ENCODE results near the gene IP6K3. TPM values are rescaled to one million over a fixed set of nuclear protein-coding genes. Genes with fewer than 3 reads are reported as not detected.

The IP6K3 gene
- polyA plus RNA-seq, 6 donors from 2014 or later: not detected

- peaks cover 24 to 46% (median 44%) of the 10 kb centered on the region in 3 donors for H3K4me1 Mint-ChIP-seq
- H3K4me3 Mint-ChIP-seq: no peak overlapping the region
- H3K9me3 Mint-ChIP-seq: no peaks in the 10 kb centered on the region
- H3K27ac Mint-ChIP-seq: no peak overlapping the region
- ATAC-seq (ENCODE audit: low read depth in 2 of 2) (no peak), DNase-seq (no peak)
- H3K27me3 Mint-ChIP-seq: no peaks in the 10 kb centered on the region
- peaks cover 4 to 7% of the 10 kb centered on the region in 2 donors for H3K36me3 Mint-ChIP-seq
Measured at GRCh38 chr6:33705268-33705885, 41.3 kb downstream of the IP6K3 start.

GRCh38 chr6:33704215-33705066, 42.3 kb downstream of the IP6K3 start:
- H3K27me3 Mint-ChIP-seq: no peaks in the 10 kb centered on the region
- no peaks in the 10 kb centered on the region for H3K9me3 Mint-ChIP-seq
- peak overlapping the region in 2 of 6 donors; percentile 48 to 87 for H3K27ac Mint-ChIP-seq
- peaks cover 21 to 46% (median 41%) of the 10 kb centered on the region in 3 donors for H3K4me1 Mint-ChIP-seq
- DNase-seq: no peak
- H3K36me3 Mint-ChIP-seq: peaks cover 4 to 7% of the 10 kb centered on the region in 2 donors
- no peak for ATAC-seq (ENCODE audit: low read depth in 2 of 2)
- H3K4me3 Mint-ChIP-seq: peak overlapping the region in 1 of 8 donors; percentile 61

DNA sequence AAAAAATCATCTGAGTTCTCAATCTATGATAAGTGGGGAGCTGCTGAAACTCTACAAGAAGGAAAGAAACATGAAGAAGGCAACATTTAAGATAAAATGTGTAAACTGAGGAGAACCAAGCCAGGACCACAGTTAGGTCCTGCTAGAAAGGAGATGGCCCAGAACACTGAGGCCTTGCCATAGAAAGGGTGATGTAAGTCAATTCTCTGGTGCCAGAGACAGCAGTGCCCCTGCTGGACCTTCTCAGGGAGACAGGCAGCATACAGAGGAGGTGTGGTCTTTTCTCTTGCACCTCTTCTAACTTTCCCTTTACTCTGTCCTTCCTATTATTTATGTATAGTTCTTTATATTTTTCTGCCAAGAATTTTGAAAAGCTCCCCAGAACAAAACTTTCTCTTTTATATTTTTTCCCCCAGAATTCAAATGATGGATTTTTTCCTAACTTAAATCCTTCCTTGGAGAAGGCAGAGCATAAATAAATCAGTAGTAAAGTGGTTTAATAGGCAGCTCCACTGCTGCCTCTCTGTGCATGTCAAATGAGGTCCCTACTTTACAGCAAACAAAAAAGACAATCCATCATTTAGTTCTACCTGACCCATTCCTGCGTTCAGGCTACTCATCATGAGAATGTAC, 44.2 kb downstream of the IP6K3 start:
- Mint-ChIP-seq H3K27ac (peak overlapping the region in 2 of 6 donors; percentile 26 to 58), H3K9me3 (no peaks in the 10 kb centered on the region), H3K27me3 (no peaks in the 10 kb centered on the region), H3K4me3 (no peak overlapping the region), H3K36me3 (no peaks in the 10 kb centered on the region), H3K4me1 (peaks cover 19 to 57% (median 49%) of the 10 kb centered on the region in 3 donors)
- ATAC-seq (ENCODE audit: low read depth in 2 of 2) (peak; percentile 47 to 73), DNase-seq (no peak)

DNA sequence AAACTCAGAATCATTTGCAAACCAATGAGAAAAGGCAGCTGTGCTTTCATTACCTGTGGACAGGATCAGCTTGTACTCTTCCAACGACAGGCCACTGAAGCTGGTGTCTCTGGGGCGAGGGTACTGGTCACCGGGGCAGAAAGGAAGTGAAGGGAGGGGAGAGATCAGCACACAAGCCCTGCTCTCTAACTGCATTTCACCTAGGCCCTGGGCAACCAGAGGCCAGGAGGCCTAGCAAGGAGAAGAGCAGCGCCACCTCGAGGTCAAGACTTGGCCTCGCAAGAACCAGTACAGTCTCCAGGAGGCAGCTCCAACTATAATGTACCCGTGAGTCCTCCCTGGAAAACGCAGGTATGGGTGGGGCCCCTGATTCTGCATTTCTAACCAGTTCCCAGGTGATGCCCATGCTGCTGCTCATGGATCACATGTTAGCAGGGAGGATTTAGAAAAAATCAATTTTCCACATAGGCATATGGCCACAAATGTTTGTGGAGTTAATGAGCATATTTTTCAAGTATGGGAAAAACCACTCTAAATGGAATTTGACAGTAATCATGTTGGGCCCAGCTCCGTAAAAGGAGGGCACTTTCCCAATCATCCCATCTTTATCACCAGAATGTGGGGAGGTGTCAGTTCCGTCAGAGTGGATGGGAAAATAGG, 46.2 kb downstream of the IP6K3 start:
- ATAC-seq (ENCODE audit: low read depth in 2 of 2) (peak; percentile 52 to 63), DNase-seq (peak; percentile 65)
- Mint-ChIP-seq H3K4me3 (peak overlapping the region in 5 of 8 donors; percentile 6 to 55 (median 37)), H3K4me1 (peaks cover 32 to 70% (median 61%) of the 10 kb centered on the region in 3 donors), H3K27ac (peak overlapping the region; percentile 78 to 94 (median 90)), H3K9me3 (no peaks in the 10 kb centered on the region), H3K36me3 (no peaks in the 10 kb centered on the region), H3K27me3 (no peaks in the 10 kb centered on the region)

- Mint-ChIP-seq H3K27me3 (no peaks in the 10 kb centered on the region), H3K4me1 (peaks cover 39 to 74% (median 64%) of the 10 kb centered on the region in 3 donors), H3K9me3 (no peaks in the 10 kb centered on the region), H3K36me3 (no peaks in the 10 kb centered on the region), H3K27ac (peak overlapping the region in 4 of 6 donors; percentile 78 to 96 (median 90)), H3K4me3 (peak overlapping the region in 1 of 8 donors; percentile 31)
- DNase-seq (no peak), ATAC-seq (ENCODE audit: low read depth in 2 of 2) (no peak)
Measured at GRCh38 chr6:33699739-33700138, 47.0 kb downstream of the IP6K3 start.

DNA sequence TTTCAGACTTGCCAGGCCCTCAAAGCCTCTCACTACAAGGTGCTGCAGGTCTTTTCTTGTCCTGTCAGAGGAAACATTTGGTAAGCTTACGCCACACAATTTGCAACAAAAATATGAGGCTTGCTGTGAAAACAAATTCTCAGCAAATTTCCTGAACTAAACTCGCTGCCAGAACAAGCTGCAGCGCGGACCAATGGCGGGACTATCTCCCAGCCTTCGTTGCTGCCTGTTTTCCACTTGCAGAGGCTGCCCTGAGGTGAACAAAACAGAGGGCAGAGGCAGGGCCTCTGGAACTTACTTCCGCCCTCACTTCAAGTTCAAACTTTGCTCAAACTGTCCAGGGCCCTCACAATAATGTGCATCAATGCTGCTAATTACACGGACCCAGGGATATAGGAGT, 47.6 kb downstream of the IP6K3 start:
- H3K36me3 Mint-ChIP-seq: no peaks in the 10 kb centered on the region
- DNase-seq (no peak), ATAC-seq (ENCODE audit: low read depth in 2 of 2) (no peak)
- no peaks in the 10 kb centered on the region for H3K9me3 Mint-ChIP-seq
- peak overlapping the region in 5 of 6 donors; percentile 33 to 96 (median 80) for H3K27ac Mint-ChIP-seq
- H3K4me1 Mint-ChIP-seq: peaks cover 45 to 78% (median 64%) of the 10 kb centered on the region in 3 donors
- peak overlapping the region in 2 of 8 donors; percentile 12 to 18 for H3K4me3 Mint-ChIP-seq
- no peaks in the 10 kb centered on the region for H3K27me3 Mint-ChIP-seq

GRCh38 chr6:33698494-33698893, 48.2 kb downstream of the IP6K3 start:
- DNase-seq (no peak), ATAC-seq (ENCODE audit: low read depth in 2 of 2) (no peak)
- no peaks in the 10 kb centered on the region for H3K9me3 Mint-ChIP-seq
- no peaks in the 10 kb centered on the region for H3K36me3 Mint-ChIP-seq
- H3K4me1 Mint-ChIP-seq: peaks cover 49 to 85% (median 67%) of the 10 kb centered on the region in 3 donors
- peak overlapping the region in 2 of 8 donors; percentile 12 to 42 for H3K4me3 Mint-ChIP-seq
- H3K27ac Mint-ChIP-seq: peak overlapping the region; percentile 41 to 98 (median 90)
- H3K27me3 Mint-ChIP-seq: no peaks in the 10 kb centered on the region

- H3K36me3 Mint-ChIP-seq: no peaks in the 10 kb centered on the region
- H3K27ac Mint-ChIP-seq: peak overlapping the region; percentile 88 to 98 (median 95)
- H3K4me1 Mint-ChIP-seq: peaks cover 54 to 91% (median 72%) of the 10 kb centered on the region in 3 donors
- no peaks in the 10 kb centered on the region for H3K9me3 Mint-ChIP-seq
- ATAC-seq (ENCODE audit: low read depth in 2 of 2): no peak
- H3K4me3 Mint-ChIP-seq: peak overlapping the region in 5 of 8 donors; percentile 75 to 89 (median 82)
- no peaks in the 10 kb centered on the region for H3K27me3 Mint-ChIP-seq
- DNase-seq: no peak
Measured at GRCh38 chr6:33697845-33698244, 48.9 kb downstream of the IP6K3 start.

- Mint-ChIP-seq H3K27me3 (no peaks in the 10 kb centered on the region), H3K36me3 (no peaks in the 10 kb centered on the region), H3K4me3 (peak overlapping the region; percentile 59 to 89 (median 83)), H3K27ac (peak overlapping the region; percentile 89 to 98 (median 95)), H3K4me1 (peaks cover 60 to 93% (median 79%) of the 10 kb centered on the region in 3 donors), H3K9me3 (no peaks in the 10 kb centered on the region)
- DNase-seq: peak; percentile 78
- ATAC-seq (ENCODE audit: low read depth in 2 of 2): peak; percentile 61
Measured at GRCh38 chr6:33696548-33697518, 49.9 kb downstream of the IP6K3 start.

DNA sequence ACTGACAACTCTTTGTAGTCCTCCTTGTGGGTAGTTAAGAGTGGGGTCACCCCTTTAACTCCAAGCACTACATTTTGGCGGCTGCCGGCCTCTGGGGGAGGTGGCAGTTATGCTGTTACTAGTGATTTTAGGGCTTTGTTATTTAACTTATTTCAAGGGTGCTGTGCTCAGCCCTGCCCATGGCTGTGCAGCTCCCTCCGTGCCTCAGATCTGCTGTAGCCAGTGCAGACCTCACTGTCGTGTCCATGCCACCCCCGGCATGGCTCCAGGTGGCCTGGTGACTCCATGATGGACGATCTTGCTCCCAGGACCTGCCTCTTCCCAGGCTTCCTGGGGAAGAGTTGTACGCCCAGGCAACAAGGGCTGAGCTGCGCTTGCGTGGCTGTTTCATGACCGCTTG, 50.6 kb downstream of the IP6K3 start:
- no peaks in the 10 kb centered on the region for H3K9me3 Mint-ChIP-seq
- no peak for DNase-seq
- H3K36me3 Mint-ChIP-seq: peaks cover 0 to 4% of the 10 kb centered on the region in 2 donors
- peaks cover 55 to 92% (median 79%) of the 10 kb centered on the region in 3 donors for H3K4me1 Mint-ChIP-seq
- no peaks in the 10 kb centered on the region for H3K27me3 Mint-ChIP-seq
- ATAC-seq (ENCODE audit: low read depth in 2 of 2): no peak
- peak overlapping the region; percentile 59 to 89 (median 83) for H3K4me3 Mint-ChIP-seq
- peak overlapping the region in 5 of 6 donors; percentile 91 to 98 (median 96) for H3K27ac Mint-ChIP-seq

GRCh38 chr6:33695451-33695887, 51.2 kb downstream of the IP6K3 start:
- Mint-ChIP-seq H3K4me3 (peak overlapping the region in 4 of 8 donors; percentile 59 to 89 (median 80)), H3K4me1 (peaks cover 54 to 89% (median 78%) of the 10 kb centered on the region in 3 donors)
- no peak for DNase-seq

DNA sequence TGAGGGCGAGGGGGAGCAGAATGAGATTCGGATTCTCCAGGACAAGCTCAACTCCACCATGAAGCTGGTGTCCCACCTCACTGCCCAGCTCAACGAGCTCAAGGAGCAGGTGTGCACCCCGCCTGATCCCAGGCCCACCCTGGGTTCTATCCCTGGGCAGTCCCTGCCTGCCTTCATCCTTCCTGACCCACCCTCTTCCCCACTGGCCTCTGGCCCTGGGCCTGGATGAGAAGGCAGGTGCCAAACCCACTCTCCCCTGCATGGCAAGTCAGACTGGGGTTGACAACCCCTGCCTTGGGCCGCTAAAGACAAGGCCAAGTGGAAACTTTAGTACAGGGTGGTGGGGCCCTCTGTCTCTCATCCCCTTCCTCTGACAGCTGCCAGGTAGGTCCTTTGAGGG, 51.7 kb downstream of the IP6K3 start:
- Mint-ChIP-seq H3K9me3 (no peaks in the 10 kb centered on the region), H3K36me3 (peaks cover 0 to 10% of the 10 kb centered on the region in 2 donors), H3K27me3 (no peaks in the 10 kb centered on the region), H3K4me1 (peaks cover 49 to 84% (median 73%) of the 10 kb centered on the region in 3 donors), H3K4me3 (peak overlapping the region in 6 of 8 donors; percentile 43 to 89 (median 72)), H3K27ac (peak overlapping the region; percentile 94 to 98 (median 96))
- no peak for DNase-seq
- ATAC-seq (ENCODE audit: low read depth in 2 of 2): no peak

More at GRCh38 chr6:33695451-33695887, 51.2 kb downstream of the IP6K3 start:
- H3K27ac Mint-ChIP-seq: peak overlapping the region; percentile 94 to 98 (median 96)
- H3K27me3 Mint-ChIP-seq: no peaks in the 10 kb centered on the region
- H3K9me3 Mint-ChIP-seq: no peaks in the 10 kb centered on the region
- no peak for ATAC-seq (ENCODE audit: low read depth in 2 of 2)
- peaks cover 0 to 10% of the 10 kb centered on the region in 2 donors for H3K36me3 Mint-ChIP-seq

Measured in naive B cell (primary cell).